Hepatocyte (in vitro differentiated cells): ENCODE measurements around the gene FAM83F. TPM values are rescaled to one million over a fixed set of nuclear protein-coding genes. Genes with fewer than 3 reads are reported as not detected.

Source experiments
- DNase-seq: peaks from one replicate; pipeline ENCODE4 v3.0.0-alpha.2; 2016; ENCODE audit warnings: low spot score
- H2AFZ ChIP-seq: fragments of 200-600 bp; sonication (generic); 2 replicates; pipeline ENCODE4 v1.6.0; 2016; ENCODE audit warnings: antibody characterized with exemption, mild to moderate bottlenecking
- H3K27ac ChIP-seq: fragments of 200-600 bp; sonication (generic); 2 replicates; pipeline ENCODE4 v1.5.1; 2016; ENCODE audit warnings: mild to moderate bottlenecking
- H3K27me3 ChIP-seq: fragments of 200-600 bp; sonication (generic); 2 replicates; pipeline ENCODE4 v1.6.1; 2016
- H3K36me3 ChIP-seq: fragments of 200-600 bp; sonication (generic); replicated peaks from 2 replicates; pipeline ENCODE4 v1.5.1; 2016; ENCODE audit warnings: low read depth; ENCODE audit not compliant: insufficient read depth
- H3K4me1 ChIP-seq: fragments of 200-600 bp; sonication (generic); 2 replicates; pipeline ENCODE4 v1.5.1; 2016; ENCODE audit warnings: mild to moderate bottlenecking, moderate library complexity; ENCODE audit not compliant: insufficient read depth
- H3K4me2 ChIP-seq: fragments of 200-600 bp; sonication (generic); 2 replicates; pipeline ENCODE4 v1.6.0; 2016
- H3K4me3 ChIP-seq: fragments of 200-600 bp; sonication (generic); 2 replicates; pipeline ENCODE4 v1.5.1; 2016; ENCODE audit warnings: mild to moderate bottlenecking
- H3K79me2 ChIP-seq: fragments of 200-600 bp; sonication (generic); 2 replicates; pipeline ENCODE4 v1.6.0; 2017; ENCODE audit warnings: mild to moderate bottlenecking
- H3K9me2 ChIP-seq: fragments of 200-600 bp; sonication (generic); replicated peaks from 2 replicates; pipeline ENCODE4 v1.6.0; 2017; ENCODE audit warnings: mild to moderate bottlenecking; ENCODE audit not compliant: insufficient read depth
- H3K9me3 ChIP-seq: fragments of 200-600 bp; sonication (generic); 2 replicates; pipeline ENCODE4 v1.5.1; 2016; ENCODE audit warnings: low read depth, mild to moderate bottlenecking
- H4K20me1 ChIP-seq: fragments of 200-600 bp; sonication (generic); 2 replicates; pipeline ENCODE4 v1.6.0; 2016; ENCODE audit warnings: mild to moderate bottlenecking; ENCODE audit not compliant: insufficient read depth, poor library complexity, severe bottlenecking
- CTCF ChIP-seq: fragments of 200-600 bp; sonication (generic); IDR thresholded peaks from 2 replicates; pipeline ENCODE4 v1.5.1; 2016; ENCODE audit warnings: antibody characterized with exemption, mild to moderate bottlenecking; ENCODE audit not compliant: poor library complexity
- EZH2 ChIP-seq: fragments of 200-600 bp; sonication (generic); IDR thresholded peaks from 2 replicates; pipeline ENCODE4 v1.6.1; 2016; ENCODE audit warnings: antibody characterized with exemption, mild to moderate bottlenecking, borderline replicate concordance
- EZH2phosphoT487 ChIP-seq: fragments of 200-600 bp; sonication (generic); IDR thresholded peaks from one replicate; pipeline ENCODE4 v1.6.1; 2018; ENCODE audit warnings: antibody characterized with exemption, mild to moderate bottlenecking, low read depth, moderate library complexity; ENCODE audit not compliant: unreplicated experiment, severe bottlenecking
- WGBS: methylation state at CpG from one replicate; pipeline ENCODE4 v1.1.6; 2016; ENCODE audit warnings: low lambda C conversion rate; ENCODE audit errors: missing lambda C conversion rate; 5-methylcytosine and 5-hydroxymethylcytosine counted together
- polyA plus RNA-seq: library from polyadenylated mRNA; unstranded; fragments of >200 nt; fragmentation: Nextera tagmentation; extraction: Ambion mirVana; gene quantifications from 2 replicates; pipeline ENCODE4 v1.2.1, GENCODE V29; 2016
- total RNA-seq: library from RNA; depleted of rRNA; stranded (reverse); fragments of >200 nt; gene quantifications from 2 replicates; pipeline ENCODE4 v1.2.3, GENCODE V29; 2014

FAM83F gene
- total and polyA plus RNA-seq, 2 experiments from 2014 or later = 10.8 to 12.8 TPM

GRCh38 chr22:40010746-40011145 lies 16.0 kb downstream of the FAM83F start:
- H3K9me2 ChIP-seq = no peaks in the 10 kb centered on the region
- H3K4me3 ChIP-seq = no peak overlapping the region
- DNase-seq = no peak
- no peaks in the 10 kb centered on the region for H3K36me3 ChIP-seq
- TF ChIP-seq CTCF (no peak), EZH2phosphoT487 (no peak), EZH2 (no peak)
- no peak overlapping the region for H2AFZ ChIP-seq
- H3K4me2 ChIP-seq = no peak overlapping the region
- H3K4me1 ChIP-seq = peaks cover 31% of the 10 kb centered on the region
- peaks cover 10% of the 10 kb centered on the region for H4K20me1 ChIP-seq
- 88% methylated on average over 6 of the region's 6 CpGs for WGBS
- H3K9me3 ChIP-seq = no peaks in the 10 kb centered on the region
- peaks cover 34% of the 10 kb centered on the region for H3K79me2 ChIP-seq
- H3K27me3 ChIP-seq = no peaks in the 10 kb centered on the region
- H3K27ac ChIP-seq = no peak overlapping the region

GRCh38 chr22:40014667-40015248 lies 20.0 kb downstream of the FAM83F start:
- Histone ChIP-seq H3K4me1 (peaks cover 38% of the 10 kb centered on the region), H3K9me2 (no peaks in the 10 kb centered on the region), H2AFZ (no peak overlapping the region), H3K27me3 (no peaks in the 10 kb centered on the region), H4K20me1 (peaks cover 3% of the 10 kb centered on the region), H3K36me3 (no peaks in the 10 kb centered on the region), H3K27ac (peak overlapping the region; percentile 79), H3K79me2 (peaks cover 33% of the 10 kb centered on the region), H3K4me2 (peak overlapping the region; percentile 49), H3K4me3 (no peak overlapping the region), H3K9me3 (no peaks in the 10 kb centered on the region)
- TF ChIP-seq EZH2phosphoT487 (no peak), CTCF (no peak), EZH2 (no peak)
- WGBS = 63% methylated on average over 5 of the region's 5 CpGs
- DNase-seq = peak; percentile 49

- TF ChIP-seq EZH2phosphoT487 (no peak), EZH2 (no peak), CTCF (no peak)
- DNase-seq = no peak
- Histone ChIP-seq H3K4me1 (peaks cover 36% of the 10 kb centered on the region), H4K20me1 (peaks cover 3% of the 10 kb centered on the region), H3K4me3 (no peak overlapping the region), H3K36me3 (no peaks in the 10 kb centered on the region), H3K79me2 (peaks cover 33% of the 10 kb centered on the region), H3K9me3 (no peaks in the 10 kb centered on the region), H2AFZ (no peak overlapping the region), H3K27me3 (no peaks in the 10 kb centered on the region), H3K9me2 (no peaks in the 10 kb centered on the region), H3K27ac (peak overlapping the region; percentile 79), H3K4me2 (peak overlapping the region; percentile 49)
- 60% methylated on average over 10 of the region's 10 CpGs for WGBS
Measured at GRCh38 chr22:40015358-40015976, 20.7 kb downstream of the FAM83F start.
